GM19025 (cell line): ENCODE results near the gene KBTBD2.
A peak's percentile ranks its signal among the peaks of the same experiment; 100 is the strongest.
"Not testable (repeated sequence)": the region's sequence is repeated elsewhere in the genome, so short reads cannot be mapped to it uniquely, and the experiment has no call there.

ENCODE experiments used
- ATAC-seq: cut with Tn5 transposase; IDR thresholded peaks from one replicate; pipeline ENCODE4 v1.9.1; 2021; ENCODE audit warnings: mild to moderate bottlenecking, low read depth, moderate library complexity; ENCODE audit not compliant: unreplicated experiment

The KBTBD2 gene

DNA sequence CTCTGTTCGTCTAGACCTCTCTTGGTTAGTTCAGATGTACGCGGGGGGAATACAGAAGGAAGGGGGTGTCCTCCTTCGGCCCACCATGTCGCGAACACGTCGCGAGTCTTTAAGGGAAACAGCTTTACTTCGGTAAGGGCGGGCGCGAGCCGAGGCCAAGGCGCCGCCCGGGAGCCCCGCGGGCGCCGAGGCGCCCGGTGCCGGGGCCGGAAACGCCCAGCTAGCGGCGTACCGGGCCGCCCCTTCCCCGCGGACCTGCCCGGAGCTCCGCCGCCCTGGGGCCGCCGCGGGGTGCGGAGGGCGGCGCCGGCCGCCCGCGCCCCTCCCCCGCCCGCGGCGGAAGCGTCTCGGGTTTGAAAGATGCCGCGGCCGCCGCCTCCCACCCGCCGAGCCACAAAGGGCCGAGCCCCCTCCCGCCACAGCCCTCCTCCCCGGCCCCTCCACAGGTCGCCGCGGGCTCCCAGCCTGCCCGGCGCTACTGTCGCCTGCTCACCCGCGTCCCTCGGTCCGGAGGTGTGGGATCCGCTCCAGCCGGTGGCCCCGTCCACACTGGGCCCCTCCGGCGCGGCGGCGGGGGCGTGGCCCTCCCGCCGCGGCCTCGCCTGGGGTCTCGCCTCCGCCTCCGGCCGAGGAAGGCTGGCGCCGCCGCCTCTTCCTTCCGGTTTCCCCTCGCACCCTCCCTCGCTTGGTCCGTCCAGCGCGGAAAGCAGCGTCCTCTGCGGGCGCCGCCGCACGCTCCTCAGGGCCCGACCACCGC lies at the start of gene KBTBD2:
Gene KBTBD2 (minus strand): TSS at position 718 of the 757 bp plus-strand sequence. CDS start 12,156 bp downstream, outside the sequence.
- ATAC-seq, result peak; percentile 54

DNA sequence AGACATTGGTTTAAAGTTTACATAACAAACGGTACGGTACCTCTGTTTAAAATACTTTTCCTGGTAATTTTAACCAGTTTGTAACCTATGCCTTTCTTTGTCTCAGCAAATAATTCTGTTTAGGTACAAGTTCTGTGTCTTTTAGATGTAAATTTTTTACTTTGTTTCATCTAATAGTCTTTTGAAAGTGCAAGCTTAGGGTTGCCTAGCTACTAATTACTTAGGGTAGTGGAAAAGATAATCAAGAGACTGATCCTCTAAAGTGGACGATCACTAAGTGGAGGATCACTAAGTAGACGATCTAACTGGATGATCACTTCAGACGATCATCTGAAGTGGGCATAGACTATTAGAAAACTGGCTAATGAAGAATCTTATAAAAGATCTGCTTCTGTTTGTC lies 49.6 kb upstream of the KBTBD2 start:
- no peak for ATAC-seq

- ATAC-seq, result no peak
Measured at GRCh38 chr7:32937344-32938174, 46.0 kb upstream of the KBTBD2 start.

DNA sequence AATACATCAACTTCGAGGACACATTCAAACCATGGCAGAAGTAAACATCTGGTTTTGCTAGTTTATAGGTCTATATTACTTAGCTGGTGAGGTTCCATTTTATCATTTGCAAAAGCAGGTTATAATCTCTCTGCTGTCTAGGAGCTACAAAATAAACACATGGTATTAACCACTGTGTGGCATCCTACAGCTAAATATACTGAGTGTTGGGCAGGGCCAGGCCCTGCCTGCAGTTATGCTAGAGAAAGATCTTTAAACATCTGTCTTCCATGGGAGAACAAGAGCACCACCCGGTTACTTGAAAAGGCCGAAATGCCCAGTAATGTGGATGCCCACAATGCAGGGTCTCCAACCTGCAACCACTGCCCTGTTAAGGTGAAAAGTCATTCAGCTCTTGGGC lies 45.1 kb upstream of the KBTBD2 start:
- ATAC-seq, result no peak

- ATAC-seq, result no peak
Measured at GRCh38 chr7:32935558-32935957, 44.0 kb upstream of the KBTBD2 start.

DNA sequence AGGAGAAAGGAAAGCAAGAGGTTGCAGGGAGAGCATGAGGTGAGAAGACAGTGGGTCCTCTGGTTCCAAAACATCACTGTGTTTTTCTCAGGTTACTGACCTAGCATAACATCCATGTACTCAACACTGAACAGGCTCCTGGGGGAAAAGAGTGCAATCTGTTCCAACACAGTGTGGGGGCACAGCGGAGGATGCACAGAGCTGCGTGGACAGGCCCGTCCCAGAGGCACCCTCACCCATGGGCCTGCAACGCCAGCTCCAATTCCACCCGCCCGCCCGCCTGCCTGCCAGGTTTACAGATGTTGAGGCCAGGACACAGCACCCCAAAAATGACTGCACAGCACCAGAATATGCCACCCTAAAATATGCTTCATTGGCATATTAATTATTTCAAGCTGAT lies 38.8 kb upstream of the KBTBD2 start:
- no peak for ATAC-seq

- ATAC-seq, result no peak
Measured at GRCh38 chr7:32929430-32930143, 38.0 kb upstream of the KBTBD2 start.

DNA sequence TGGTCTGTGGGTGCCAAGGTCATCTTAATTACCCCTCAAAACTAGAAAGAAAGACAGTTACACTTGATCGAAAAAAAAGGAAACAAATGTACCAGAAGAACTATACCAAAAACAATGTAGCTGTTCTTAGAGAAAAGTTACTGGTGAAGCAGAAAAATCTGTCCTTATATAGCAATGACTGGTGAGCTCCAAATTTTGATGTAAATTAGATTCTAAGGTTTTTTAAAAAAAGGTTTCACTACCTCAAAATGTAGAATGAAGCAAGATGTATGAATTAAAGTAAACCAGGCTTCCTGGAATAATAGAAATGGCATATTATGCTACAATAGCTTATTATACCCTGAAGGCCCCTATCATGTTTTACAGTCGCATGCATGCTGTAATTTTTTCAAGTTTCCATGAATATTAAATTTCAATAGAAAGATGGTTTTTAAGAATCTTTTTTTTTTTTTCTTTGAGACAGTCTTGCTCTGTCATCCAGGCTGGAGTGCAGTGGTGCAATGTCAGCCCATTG lies 37.3 kb upstream of the KBTBD2 start:
- ATAC-seq, result no peak

DNA sequence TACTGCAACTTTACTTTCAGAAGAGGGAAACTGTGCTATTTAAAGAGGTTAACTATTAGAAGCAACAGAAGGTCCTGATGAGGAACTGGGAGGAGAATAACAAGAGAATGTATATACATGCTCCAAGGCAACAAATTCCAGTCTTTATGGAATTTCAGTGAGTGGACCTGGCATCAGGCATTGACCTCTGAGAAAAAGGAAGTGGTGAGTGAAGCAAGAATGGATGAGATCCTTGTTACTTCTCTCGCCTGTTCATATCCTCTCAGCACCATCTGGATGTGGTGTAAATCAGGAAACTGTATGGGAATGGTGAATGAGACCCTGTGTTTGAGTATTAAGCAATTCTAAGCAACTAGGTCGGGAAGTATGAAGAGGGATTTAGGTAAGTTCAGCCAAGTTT lies 30.3 kb upstream of the KBTBD2 start:
- no peak for ATAC-seq

- not testable (repeated sequence) for ATAC-seq
Measured at GRCh38 chr7:32916994-32917393, 25.4 kb upstream of the KBTBD2 start.

DNA sequence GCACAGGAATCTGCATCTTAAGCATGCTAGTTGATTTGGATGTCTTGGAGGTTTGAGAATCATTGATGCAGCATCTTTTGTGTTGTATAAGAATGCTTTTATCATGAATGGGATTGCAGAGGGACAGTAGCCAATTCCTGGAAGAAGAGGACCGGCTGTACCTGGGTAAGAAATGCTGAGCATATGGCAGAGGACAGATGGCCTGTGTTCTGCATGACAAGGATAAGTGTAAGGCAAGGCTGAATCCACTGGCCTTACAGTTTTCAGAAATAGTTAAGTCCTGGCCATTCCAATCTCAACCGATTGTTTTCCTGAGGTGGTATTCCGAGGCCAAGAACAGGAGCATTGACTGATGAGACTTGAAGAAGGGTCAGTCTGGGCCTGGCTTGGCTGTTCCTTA lies 24.4 kb upstream of the KBTBD2 start:
- ATAC-seq, result no peak

DNA sequence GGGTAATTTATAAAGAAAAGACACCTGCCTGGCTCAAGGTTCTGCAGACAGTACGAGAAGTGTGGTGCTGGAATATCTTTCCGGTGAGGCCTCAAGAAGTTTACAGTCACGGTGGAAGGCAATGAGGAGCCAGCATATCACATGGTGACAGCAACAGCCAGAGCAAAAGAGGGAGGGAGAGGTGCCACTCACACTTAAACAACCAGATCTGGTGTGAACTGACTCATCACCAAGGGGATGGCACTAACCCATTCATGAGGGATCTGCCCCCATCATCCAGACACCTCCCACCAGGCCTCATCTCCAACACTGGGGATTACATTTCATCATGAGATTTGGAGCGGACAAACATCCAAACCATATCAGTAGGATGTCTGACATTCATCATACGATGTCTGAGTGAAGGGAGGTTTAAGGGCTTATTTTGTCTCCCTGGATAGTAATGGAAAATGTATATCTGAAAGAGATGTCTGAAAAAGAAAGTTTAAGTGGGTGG lies 23.5 kb upstream of the KBTBD2 start:
- ATAC-seq, result no peak

DNA sequence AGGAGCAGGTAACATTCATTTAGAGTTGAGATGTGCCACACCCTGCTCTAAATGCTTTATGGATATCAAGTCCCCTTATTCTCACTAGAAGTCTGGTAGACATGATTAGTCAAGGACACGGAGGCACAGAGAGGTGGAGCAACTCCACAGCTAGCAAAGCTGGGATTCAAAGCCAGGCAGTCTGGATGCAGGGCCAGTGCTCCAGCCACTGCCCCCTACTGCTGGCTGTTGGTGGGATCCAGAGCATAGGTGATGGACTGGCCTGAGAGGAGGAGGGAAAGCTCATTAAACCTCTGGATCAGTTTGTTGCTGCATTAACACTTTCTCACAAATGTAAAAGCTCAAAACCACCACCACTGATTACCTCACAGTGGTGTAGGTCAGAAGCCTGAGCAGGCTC lies 22.6 kb upstream of the KBTBD2 start:
- no peak for ATAC-seq

GRCh38 chr7:32910195-32910594 lies 18.6 kb upstream of the KBTBD2 start:
- ATAC-seq, result no peak

DNA sequence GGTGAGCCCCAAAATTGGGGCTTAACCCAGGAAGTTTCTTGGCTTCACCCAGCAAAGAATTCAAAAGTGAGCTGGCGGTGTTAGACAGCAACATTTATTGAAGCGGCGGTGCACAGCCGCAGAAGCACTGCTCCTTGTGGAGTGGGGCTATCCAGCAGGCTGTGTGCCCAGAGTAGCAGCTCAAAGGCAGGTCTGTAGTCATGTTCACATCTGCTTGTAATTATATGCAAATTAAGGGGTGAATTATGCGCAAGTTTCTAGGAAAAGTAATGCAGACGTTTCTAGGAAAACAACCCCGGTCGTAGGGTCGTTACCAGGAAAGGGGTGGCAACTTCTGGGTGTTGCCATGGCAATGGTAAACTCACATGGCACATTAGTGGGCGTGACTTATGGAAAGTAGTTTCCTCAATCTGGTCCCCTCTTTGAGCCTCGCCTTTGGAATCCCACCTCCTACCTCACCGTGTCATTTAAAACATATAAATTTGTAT lies 13.7 kb upstream of the KBTBD2 start:
- no peak for ATAC-seq

- ATAC-seq, result no peak
Measured at GRCh38 chr7:32901629-32902028, 10.1 kb upstream of the KBTBD2 start.

GRCh38 chr7:32900433-32900995 lies 9.0 kb upstream of the KBTBD2 start:
- no peak for ATAC-seq

DNA sequence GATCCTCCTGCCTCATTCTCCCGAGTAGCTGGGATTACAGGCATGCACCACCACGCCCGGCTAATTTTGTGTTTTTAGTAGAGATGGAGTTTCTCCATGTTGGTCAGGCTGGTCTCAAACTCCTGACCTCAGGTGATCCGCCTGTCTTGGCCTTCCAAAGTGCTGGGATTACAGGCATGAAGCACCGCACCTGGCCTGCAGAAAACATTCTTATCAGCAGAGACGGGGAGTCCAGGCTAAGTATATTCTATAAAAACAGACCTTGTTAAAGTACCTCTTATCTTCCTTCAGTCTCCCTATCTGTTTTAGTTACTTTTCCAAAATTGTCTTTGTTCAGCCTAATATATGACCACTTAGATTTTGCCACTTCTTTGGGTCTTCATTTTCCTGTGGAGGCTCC lies 5.8 kb upstream of the KBTBD2 start:
- ATAC-seq, result not testable (repeated sequence)

GRCh38 chr7:32896564-32897347 lies 5.2 kb upstream of the KBTBD2 start:
- ATAC-seq, result no peak
